ENCODE measurements around the gene PRR16. TPM values are rescaled to one million over a fixed set of nuclear protein-coding genes. Genes with fewer than 3 reads are reported as not detected.

Gene PRR16
- total RNA-seq, 1 donor from 2014 or later, result not detected

GRCh38 chr5:120614531-120615180 is 150.6 kb downstream of the PRR16 start:
- H3K4me3 Mint-ChIP-seq, result no peak overlapping the region
- intact Hi-C loops (cut with micrococcal nuclease), result no loop called here
- H3K36me3 Mint-ChIP-seq (ENCODE audit: low read depth), result no peaks in the 10 kb centered on the region
- H3K9me3 Mint-ChIP-seq, result no peaks in the 10 kb centered on the region
- H3K4me1 Mint-ChIP-seq (ENCODE audit: low read depth), result no peaks in the 10 kb centered on the region
- no peaks in the 10 kb centered on the region for H3K27me3 Mint-ChIP-seq (ENCODE audit: insufficient read depth)
- no peak for DNase-seq (ENCODE audit: low spot score)
- no peak overlapping the region for H3K27ac Mint-ChIP-seq

- H3K4me3 Mint-ChIP-seq, result no peak overlapping the region
- no peaks in the 10 kb centered on the region for H3K36me3 Mint-ChIP-seq (ENCODE audit: low read depth)
- DNase-seq (ENCODE audit: low spot score), result no peak
- no peaks in the 10 kb centered on the region for H3K4me1 Mint-ChIP-seq (ENCODE audit: low read depth)
- no peaks in the 10 kb centered on the region for H3K27me3 Mint-ChIP-seq (ENCODE audit: insufficient read depth)
- no peak overlapping the region for H3K27ac Mint-ChIP-seq
- no peaks in the 10 kb centered on the region for H3K9me3 Mint-ChIP-seq
- intact Hi-C loops (cut with micrococcal nuclease), result no loop called here
Observed at GRCh38 chr5:120615967-120616645, 152.0 kb downstream of the PRR16 start.

- DNase-seq (ENCODE audit: low spot score), result no peak
- Mint-ChIP-seq H3K27ac (no peak overlapping the region), H3K4me3 (no peak overlapping the region), H3K27me3 (ENCODE audit: insufficient read depth) (no peaks in the 10 kb centered on the region), H3K36me3 (ENCODE audit: low read depth) (no peaks in the 10 kb centered on the region), H3K9me3 (peaks cover 3% of the 10 kb centered on the region), H3K4me1 (ENCODE audit: low read depth) (no peaks in the 10 kb centered on the region)
- intact Hi-C loops (cut with micrococcal nuclease), result no loop called here
Observed at GRCh38 chr5:120621339-120621738, 157.2 kb downstream of the PRR16 start.

DNA sequence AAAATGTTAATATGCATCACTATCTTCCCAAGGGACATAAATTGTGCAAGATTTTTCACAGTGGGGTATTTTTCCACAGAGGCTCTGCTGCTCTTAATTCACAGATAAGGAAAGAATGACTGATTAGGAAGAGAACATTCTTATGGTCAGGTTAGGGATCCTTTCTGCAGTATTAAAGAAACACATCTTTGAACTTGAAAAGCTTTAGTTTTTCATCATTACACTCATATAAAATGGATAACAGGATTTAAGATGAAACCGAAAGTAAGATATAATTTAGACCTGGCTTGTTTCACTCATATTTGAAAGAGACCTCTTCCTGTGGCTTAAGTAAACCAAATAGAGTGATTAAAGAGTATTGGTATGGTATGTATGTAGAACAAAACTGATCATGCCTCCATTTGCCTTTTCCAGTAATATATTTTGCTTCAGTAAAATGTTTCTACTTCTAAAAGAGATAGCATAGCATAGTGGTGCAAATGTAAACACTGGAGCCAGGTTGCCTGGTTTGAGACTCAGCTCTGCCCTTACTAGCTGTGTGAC is 160.0 kb downstream of the PRR16 start:
- DNase-seq (ENCODE audit: low spot score), result no peak
- Mint-ChIP-seq H3K4me3 (no peak overlapping the region), H3K9me3 (peaks cover 3% of the 10 kb centered on the region), H3K27me3 (ENCODE audit: insufficient read depth) (no peaks in the 10 kb centered on the region), H3K4me1 (ENCODE audit: low read depth) (no peaks in the 10 kb centered on the region), H3K27ac (no peak overlapping the region), H3K36me3 (ENCODE audit: low read depth) (no peaks in the 10 kb centered on the region)
- intact Hi-C loops (cut with micrococcal nuclease), result no loop called here

DNA sequence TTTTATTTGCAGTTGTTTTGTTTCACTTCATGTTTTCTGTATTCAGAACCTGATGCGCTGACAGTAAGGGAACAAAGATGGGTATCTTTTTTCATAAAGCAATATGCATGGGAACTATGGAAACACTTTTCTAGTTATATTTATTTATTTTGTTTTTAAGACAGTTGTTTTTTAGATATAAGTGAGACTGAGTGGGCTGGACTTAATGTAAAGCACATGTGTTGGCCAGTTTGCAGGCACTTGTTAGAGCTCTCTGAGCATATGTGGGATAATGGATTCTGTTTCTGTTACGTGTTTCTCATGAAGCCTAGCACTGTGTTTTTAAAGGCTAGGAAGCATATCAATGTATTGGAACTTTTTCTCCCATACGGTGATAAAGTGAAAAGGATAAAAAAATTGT is 164.1 kb downstream of the PRR16 start:
- no peak for DNase-seq (ENCODE audit: low spot score)
- Mint-ChIP-seq H3K27ac (no peak overlapping the region), H3K4me1 (ENCODE audit: low read depth) (no peaks in the 10 kb centered on the region), H3K27me3 (ENCODE audit: insufficient read depth) (no peaks in the 10 kb centered on the region), H3K4me3 (no peak overlapping the region), H3K9me3 (peaks cover 3% of the 10 kb centered on the region), H3K36me3 (ENCODE audit: low read depth) (no peaks in the 10 kb centered on the region)
- intact Hi-C loops (cut with micrococcal nuclease), result no loop called here

- Mint-ChIP-seq H3K27ac (no peak overlapping the region), H3K4me3 (no peak overlapping the region), H3K9me3 (peaks cover 2% of the 10 kb centered on the region), H3K27me3 (ENCODE audit: insufficient read depth) (no peaks in the 10 kb centered on the region), H3K4me1 (ENCODE audit: low read depth) (no peaks in the 10 kb centered on the region), H3K36me3 (ENCODE audit: low read depth) (no peaks in the 10 kb centered on the region)
- DNase-seq (ENCODE audit: low spot score), result no peak
- intact Hi-C loops (cut with micrococcal nuclease), result no loop called here
Observed at GRCh38 chr5:120630550-120630949, 166.4 kb downstream of the PRR16 start.

DNA sequence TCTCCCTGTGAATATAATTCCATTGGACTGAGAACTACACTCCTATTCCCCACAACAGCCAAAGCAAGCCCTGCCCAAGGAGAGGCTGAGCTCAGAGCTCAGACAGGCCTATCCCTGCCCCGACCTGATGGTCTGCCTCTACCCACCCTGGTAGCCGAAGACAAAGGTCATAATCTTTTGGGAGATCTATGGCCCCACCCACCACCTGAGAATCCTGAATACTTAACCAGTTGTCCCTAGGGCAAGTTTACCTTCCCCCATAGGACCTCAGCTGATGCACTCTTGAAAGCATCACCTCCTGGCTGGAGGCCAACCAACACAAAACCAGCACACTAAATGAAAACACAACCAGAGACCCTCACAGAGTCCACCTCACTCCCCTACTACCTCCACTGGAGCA is 167.5 kb downstream of the PRR16 start:
- Mint-ChIP-seq H3K4me1 (ENCODE audit: low read depth) (no peaks in the 10 kb centered on the region), H3K27ac (no peak overlapping the region), H3K4me3 (no peak overlapping the region), H3K36me3 (ENCODE audit: low read depth) (no peaks in the 10 kb centered on the region), H3K9me3 (no peaks in the 10 kb centered on the region), H3K27me3 (ENCODE audit: insufficient read depth) (no peaks in the 10 kb centered on the region)
- intact Hi-C loops (cut with micrococcal nuclease), result no loop called here
- DNase-seq (ENCODE audit: low spot score), result no peak

GRCh38 chr5:120632430-120632829 is 168.3 kb downstream of the PRR16 start:
- H3K27me3 Mint-ChIP-seq (ENCODE audit: insufficient read depth), result no peaks in the 10 kb centered on the region
- no peaks in the 10 kb centered on the region for H3K4me1 Mint-ChIP-seq (ENCODE audit: low read depth)
- no peak overlapping the region for H3K27ac Mint-ChIP-seq
- no peaks in the 10 kb centered on the region for H3K36me3 Mint-ChIP-seq (ENCODE audit: low read depth)
- H3K9me3 Mint-ChIP-seq, result no peaks in the 10 kb centered on the region
- H3K4me3 Mint-ChIP-seq, result no peak overlapping the region
- DNase-seq (ENCODE audit: low spot score), result no peak
- intact Hi-C loops (cut with micrococcal nuclease), result no loop called here

DNA sequence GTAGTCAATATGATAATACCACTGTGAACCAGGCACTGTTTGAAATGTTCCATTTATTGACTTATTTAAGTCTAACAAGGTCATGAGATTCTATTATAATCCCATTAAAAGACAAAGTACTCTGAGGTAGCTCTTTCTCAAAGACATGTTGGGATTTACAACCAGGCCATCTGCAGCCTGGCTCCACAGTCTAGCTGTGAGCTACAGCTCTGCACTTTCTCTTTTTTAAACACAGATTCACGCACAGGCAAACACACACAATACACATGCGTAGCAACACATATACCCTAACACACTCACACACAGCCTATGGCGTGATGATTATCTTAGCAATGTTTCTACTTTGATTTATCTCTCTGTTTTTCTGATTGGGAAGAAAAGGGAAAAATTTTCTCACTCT is 174.3 kb downstream of the PRR16 start:
- no peaks in the 10 kb centered on the region for H3K4me1 Mint-ChIP-seq (ENCODE audit: low read depth)
- H3K36me3 Mint-ChIP-seq (ENCODE audit: low read depth), result no peaks in the 10 kb centered on the region
- no peak for DNase-seq (ENCODE audit: low spot score)
- H3K27me3 Mint-ChIP-seq (ENCODE audit: insufficient read depth), result no peaks in the 10 kb centered on the region
- H3K9me3 Mint-ChIP-seq, result no peaks in the 10 kb centered on the region
- intact Hi-C loops (cut with micrococcal nuclease), result no loop called here
- no peak overlapping the region for H3K27ac Mint-ChIP-seq
- no peak overlapping the region for H3K4me3 Mint-ChIP-seq

- Mint-ChIP-seq H3K27ac (no peak overlapping the region), H3K4me1 (ENCODE audit: low read depth) (no peaks in the 10 kb centered on the region), H3K4me3 (no peak overlapping the region), H3K36me3 (ENCODE audit: low read depth) (no peaks in the 10 kb centered on the region), H3K27me3 (ENCODE audit: insufficient read depth) (no peaks in the 10 kb centered on the region), H3K9me3 (no peaks in the 10 kb centered on the region)
- intact Hi-C loops (cut with micrococcal nuclease), result no loop called here
- no peak for DNase-seq (ENCODE audit: low spot score)
Observed at GRCh38 chr5:120640778-120641177, 176.7 kb downstream of the PRR16 start.

DNA sequence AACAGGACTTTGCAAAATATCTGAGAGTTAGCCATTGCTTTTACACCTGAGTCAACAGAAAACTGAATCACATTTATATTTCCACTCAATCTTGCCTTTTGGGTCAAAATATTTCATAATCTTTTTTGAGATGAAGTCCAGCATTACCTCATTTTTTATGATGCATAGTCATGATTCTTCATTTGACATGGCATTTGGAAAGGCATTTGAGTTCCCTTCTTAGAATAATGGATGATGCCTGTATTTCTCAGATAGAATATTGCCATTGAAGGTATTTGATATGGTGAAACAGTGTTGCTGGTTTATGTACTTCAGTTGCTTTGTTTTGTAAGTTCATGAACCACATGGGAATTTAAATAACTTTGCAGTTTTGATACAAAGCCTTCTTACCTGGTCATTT is 180.4 kb downstream of the PRR16 start:
- no peaks in the 10 kb centered on the region for H3K9me3 Mint-ChIP-seq
- H3K4me3 Mint-ChIP-seq, result no peak overlapping the region
- H3K27ac Mint-ChIP-seq, result no peak overlapping the region
- DNase-seq (ENCODE audit: low spot score), result no peak
- no peaks in the 10 kb centered on the region for H3K36me3 Mint-ChIP-seq (ENCODE audit: low read depth)
- intact Hi-C loops (cut with micrococcal nuclease), result no loop called here
- no peaks in the 10 kb centered on the region for H3K27me3 Mint-ChIP-seq (ENCODE audit: insufficient read depth)
- H3K4me1 Mint-ChIP-seq (ENCODE audit: low read depth), result no peaks in the 10 kb centered on the region

DNA sequence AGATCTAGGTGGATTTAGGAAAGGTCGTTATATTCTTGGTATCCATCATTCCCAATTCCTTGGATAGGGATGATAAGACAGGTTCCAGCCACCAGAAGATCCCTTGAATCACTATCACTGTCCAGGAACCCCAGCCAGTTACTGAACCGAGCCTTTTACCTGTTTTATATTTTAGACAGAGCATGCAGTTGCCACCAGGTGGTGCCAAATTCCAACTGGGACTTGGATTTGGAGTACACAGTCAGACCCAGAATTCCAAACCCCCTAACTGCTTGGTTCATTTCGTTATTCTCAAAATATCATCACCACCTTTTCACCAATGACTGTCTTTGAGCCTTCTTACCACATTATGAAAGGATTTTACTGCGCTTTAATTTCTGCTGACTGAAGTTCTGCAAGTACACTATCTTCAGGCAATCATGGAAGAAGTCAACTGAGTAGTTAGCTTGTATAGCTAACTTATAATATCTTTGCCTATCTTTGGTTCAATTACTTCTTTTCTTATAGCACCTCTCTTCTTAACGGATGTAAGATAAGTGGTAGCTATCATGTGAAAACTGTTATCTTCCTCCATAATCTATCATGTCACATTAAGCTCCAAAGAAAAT is 191.8 kb downstream of the PRR16 start:
- Mint-ChIP-seq H3K4me3 (no peak overlapping the region), H3K4me1 (ENCODE audit: low read depth) (no peaks in the 10 kb centered on the region), H3K9me3 (no peaks in the 10 kb centered on the region), H3K27ac (no peak overlapping the region), H3K36me3 (ENCODE audit: low read depth) (no peaks in the 10 kb centered on the region), H3K27me3 (ENCODE audit: insufficient read depth) (no peaks in the 10 kb centered on the region)
- intact Hi-C loops (cut with micrococcal nuclease), result no loop called here
- DNase-seq (ENCODE audit: low spot score), result no peak

DNA sequence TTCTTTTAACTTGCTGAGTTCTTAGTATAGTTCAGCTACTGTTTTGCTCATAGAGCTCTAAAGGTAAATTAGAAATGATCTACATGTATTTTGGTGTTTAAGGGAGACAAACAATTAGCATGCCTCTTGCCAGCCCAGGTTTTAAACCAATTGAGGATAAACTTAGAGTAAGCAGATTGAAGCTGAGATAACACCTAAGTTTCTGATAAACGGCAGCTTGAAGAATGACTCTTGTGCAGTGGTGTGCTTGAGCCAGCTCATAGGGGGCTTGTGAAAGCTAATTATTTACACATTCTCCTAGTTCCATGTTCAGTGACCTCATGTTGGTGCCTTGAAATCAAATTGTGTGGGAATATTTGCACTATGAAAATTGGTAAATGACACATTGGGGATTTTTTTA is 193.0 kb downstream of the PRR16 start:
- Mint-ChIP-seq H3K27ac (no peak overlapping the region), H3K4me1 (ENCODE audit: low read depth) (no peaks in the 10 kb centered on the region), H3K36me3 (ENCODE audit: low read depth) (no peaks in the 10 kb centered on the region), H3K27me3 (ENCODE audit: insufficient read depth) (no peaks in the 10 kb centered on the region), H3K9me3 (no peaks in the 10 kb centered on the region), H3K4me3 (no peak overlapping the region)
- no peak for DNase-seq (ENCODE audit: low spot score)
- intact Hi-C loops (cut with micrococcal nuclease), result no loop called here
